Erythroblast (primary cell): Measurements from ENCODE around the gene PIAS3.

Experiments
- GATA1 ChIP-seq: IDR thresholded peaks from 2 replicates; pipeline ENCODE4 v1.6.1; 2011; ENCODE audit warnings: low read depth, mild to moderate bottlenecking, control low read depth, low read length, moderate library complexity
- POLR2A ChIP-seq: IDR thresholded peaks from 2 replicates; pipeline ENCODE4 v1.6.1; 2011; ENCODE audit warnings: mild to moderate bottlenecking, low read length

DNA sequence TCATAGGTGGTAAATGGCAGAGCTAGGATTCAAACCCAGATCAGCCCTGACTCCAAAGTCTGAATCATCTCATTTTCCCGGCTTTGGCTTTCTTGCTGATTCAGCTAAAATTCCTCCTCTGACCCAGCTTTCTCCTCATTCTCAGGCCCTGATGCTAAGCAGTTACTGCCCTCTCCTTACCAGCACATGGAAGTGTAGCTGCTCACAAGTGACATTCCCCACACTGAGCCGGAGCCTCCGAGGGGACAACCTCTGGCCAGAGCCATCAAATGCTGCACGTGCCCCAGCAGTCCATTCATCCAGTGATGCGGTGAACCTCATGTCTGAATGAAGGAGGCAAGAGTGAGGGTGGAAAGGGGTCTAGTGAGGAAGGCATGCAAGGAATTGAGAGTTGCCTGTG lies 39.9 kb upstream of the PIAS3 start:
- TF ChIP-seq POLR2A (no peak), GATA1 (no peak)
